ENCODE data around the gene JADE2.
"Not testable (repeated sequence)": the region's sequence is repeated elsewhere in the genome, so short reads cannot be mapped to it uniquely, and the experiment has no call there.

The JADE2 gene

DNA sequence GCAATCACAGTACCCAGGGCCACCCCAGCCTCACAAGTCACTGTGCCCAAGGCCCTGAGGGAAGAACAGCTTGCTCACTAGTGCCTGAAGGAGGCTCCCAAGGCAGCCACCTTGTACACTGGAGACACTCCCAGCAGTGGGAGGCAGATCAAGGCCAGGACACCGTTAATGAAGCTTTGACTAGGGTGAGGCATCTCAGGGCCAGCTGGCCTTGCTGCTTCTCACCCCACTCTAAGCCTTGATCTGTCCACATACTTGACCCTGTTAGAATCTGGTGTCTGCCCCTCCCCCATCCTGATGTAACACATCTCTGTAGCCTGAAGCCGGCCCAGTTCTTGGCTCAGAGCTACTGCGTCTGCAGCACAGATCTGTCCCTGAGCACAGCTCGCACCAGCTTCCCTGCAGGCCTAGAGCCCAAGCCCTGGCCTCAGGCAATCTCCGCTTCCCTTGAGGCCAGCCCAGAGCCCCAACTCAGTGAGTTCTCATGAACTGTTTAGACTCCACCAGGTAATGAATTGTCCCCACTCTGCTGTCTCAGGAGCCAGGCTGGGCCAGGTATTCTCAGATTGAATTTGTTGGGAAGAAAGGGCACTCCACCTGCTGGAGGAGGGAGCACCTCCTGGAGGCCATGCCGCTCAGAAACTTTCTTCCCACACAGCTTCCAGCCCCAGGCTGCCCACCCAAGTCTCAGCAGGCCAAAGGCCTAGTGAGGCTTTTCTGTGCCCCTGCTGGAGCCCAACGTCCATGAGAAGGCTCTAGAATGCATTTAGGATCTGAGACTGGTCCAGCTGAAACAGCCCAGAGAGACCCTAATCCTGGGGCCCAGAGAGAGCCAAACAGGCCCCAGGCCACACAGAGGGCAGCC, 13.4 kb upstream of the JADE2 start:
- DNase-seq (ENCODE audit: low spot score), result no peak
- Histone ChIP-seq H3K18ac (ENCODE audit: low read length) (peak overlapping the region; percentile 3), H2AFZ (ENCODE audit: low read length) (peak overlapping the region; percentile 58), H3K4me1 (ENCODE audit: control insufficient read depth in 2 of 2, insufficient read depth in 1 of 2, low read depth in 1 of 2, low read length in 2 of 2) (peaks cover 4 to 17% of the 10 kb centered on the region in 2 donors), H2AK5ac (ENCODE audit: low read depth, low read length) (no peak overlapping the region), H3K4me2 (ENCODE audit: insufficient read depth, low read length, poor library complexity, severe bottlenecking) (no peak overlapping the region), H3K23ac (ENCODE audit: low read depth, low read length, poor library complexity) (no peak overlapping the region), H3K9ac (ENCODE audit: low read depth, low read length, poor library complexity) (peak overlapping the region; percentile 5), H3K27me3 (ENCODE audit: control insufficient read depth in 3 of 3, insufficient read depth in 3 of 3, low read depth in 1 of 3, low read length in 3 of 3) (no peaks in the 10 kb centered on the region), H3K27ac (replicated peaks; ENCODE audit: low read length) (no peak overlapping the region), H2BK12ac (ENCODE audit: low read length) (no peak overlapping the region), H3K14ac (ENCODE audit: low read length) (no peak overlapping the region), H2BK5ac (ENCODE audit: low read length) (no peak overlapping the region), H4K8ac (ENCODE audit: low read depth, low read length) (no peak overlapping the region), H4K91ac (ENCODE audit: low read depth, low read length, poor library complexity) (no peak overlapping the region), H3K4me3 (ENCODE audit: low read length in 2 of 2) (no peak overlapping the region), H3K79me1 (ENCODE audit: low read depth, low read length) (no peaks in the 10 kb centered on the region), H3K4ac (ENCODE audit: low read length) (no peak overlapping the region), H3K9me3 (replicated peaks in 1 of 2; ENCODE audit: control insufficient read depth in 2 of 2, insufficient read depth in 1 of 2, low read depth in 1 of 2, low read length in 2 of 2) (no peaks in the 10 kb centered on the region), H2BK15ac (ENCODE audit: low read length) (no peak overlapping the region), H3K36me3 (replicated peaks in 1 of 2; ENCODE audit: control insufficient read depth in 2 of 2, insufficient read depth in 2 of 2, low read length in 2 of 2) (no peaks in the 10 kb centered on the region), H2BK120ac (ENCODE audit: low read depth, low read length) (no peak overlapping the region)
- no CpG with 5 or more reads among the region's 7 CpGs for WGBS, 2 donors (ENCODE audit: extremely low coverage in 2 of 2, insufficient read length in 2 of 2, insufficient replicate concordance in 1 of 2)

DNA sequence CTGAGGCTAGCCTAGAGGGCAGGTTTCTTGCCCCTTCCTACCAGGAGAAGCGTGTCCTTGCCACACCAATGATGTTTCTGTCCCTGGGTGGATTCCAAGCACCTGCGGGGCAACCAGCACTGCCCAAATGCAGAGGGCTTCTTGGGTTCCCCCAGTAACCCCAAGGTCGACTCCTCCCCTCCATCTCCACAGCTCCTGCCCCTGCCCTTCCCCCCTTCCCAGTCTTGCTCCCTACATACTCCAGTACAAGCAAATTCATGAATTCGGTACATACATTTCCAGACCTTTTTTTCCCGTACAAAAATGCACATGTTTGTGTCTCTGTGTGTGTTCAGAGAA, 12.8 kb upstream of the JADE2 start:
- Histone ChIP-seq H4K91ac (ENCODE audit: low read depth, low read length, poor library complexity) (no peak overlapping the region), H2AK5ac (ENCODE audit: low read depth, low read length) (no peak overlapping the region), H3K4me2 (ENCODE audit: insufficient read depth, low read length, poor library complexity, severe bottlenecking) (no peak overlapping the region), H2BK12ac (ENCODE audit: low read length) (no peak overlapping the region), H2BK15ac (ENCODE audit: low read length) (no peak overlapping the region), H3K9me3 (replicated peaks in 1 of 2; ENCODE audit: control insufficient read depth in 2 of 2, insufficient read depth in 1 of 2, low read depth in 1 of 2, low read length in 2 of 2) (no peaks in the 10 kb centered on the region), H2BK5ac (ENCODE audit: low read length) (no peak overlapping the region), H2AFZ (ENCODE audit: low read length) (peak overlapping the region; percentile 58), H3K4me3 (ENCODE audit: low read length in 2 of 2) (no peak overlapping the region), H3K18ac (ENCODE audit: low read length) (no peak overlapping the region), H3K4ac (ENCODE audit: low read length) (no peak overlapping the region), H3K79me1 (ENCODE audit: low read depth, low read length) (no peaks in the 10 kb centered on the region), H3K36me3 (replicated peaks in 1 of 2; ENCODE audit: control insufficient read depth in 2 of 2, insufficient read depth in 2 of 2, low read length in 2 of 2) (no peaks in the 10 kb centered on the region), H3K23ac (ENCODE audit: low read depth, low read length, poor library complexity) (no peak overlapping the region), H3K27ac (replicated peaks; ENCODE audit: low read length) (no peak overlapping the region), H4K8ac (ENCODE audit: low read depth, low read length) (no peak overlapping the region), H3K14ac (ENCODE audit: low read length) (no peak overlapping the region), H3K4me1 (ENCODE audit: control insufficient read depth in 2 of 2, insufficient read depth in 1 of 2, low read depth in 1 of 2, low read length in 2 of 2) (peaks cover 4 to 17% of the 10 kb centered on the region in 2 donors), H2BK120ac (ENCODE audit: low read depth, low read length) (no peak overlapping the region), H3K9ac (ENCODE audit: low read depth, low read length, poor library complexity) (peak overlapping the region; percentile 5), H3K27me3 (ENCODE audit: control insufficient read depth in 3 of 3, insufficient read depth in 3 of 3, low read depth in 1 of 3, low read length in 3 of 3) (no peaks in the 10 kb centered on the region)
- WGBS, 2 donors (ENCODE audit: extremely low coverage in 2 of 2, insufficient read length in 2 of 2, insufficient replicate concordance in 1 of 2), result no CpG with 5 or more reads among the region's 5 CpGs
- DNase-seq (ENCODE audit: low spot score), result no peak

DNA sequence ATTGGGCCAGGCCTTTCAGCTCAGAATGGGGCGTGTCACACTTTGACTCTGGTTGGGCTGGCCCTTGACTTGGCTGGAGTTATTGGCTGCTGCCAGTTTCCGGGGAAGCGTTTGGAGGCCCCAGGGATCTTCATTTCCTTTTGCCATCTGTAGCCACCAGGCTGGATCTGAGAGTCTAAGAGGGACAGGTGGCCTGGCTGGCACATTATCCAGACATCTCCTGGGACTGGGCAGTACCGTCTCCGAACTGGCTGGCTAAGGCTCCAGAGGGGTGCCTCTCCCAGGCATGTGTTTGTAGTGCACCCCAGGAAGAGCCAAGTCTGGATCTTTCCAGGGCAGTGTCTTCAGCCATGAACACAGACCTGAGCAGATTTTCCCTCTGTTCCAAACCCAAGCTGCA, 9.7 kb upstream of the JADE2 start:
- Histone ChIP-seq H3K27ac (replicated peaks; ENCODE audit: low read length) (no peak overlapping the region), H3K4ac (ENCODE audit: low read length) (no peak overlapping the region), H3K9me3 (replicated peaks in 1 of 2; ENCODE audit: control insufficient read depth in 2 of 2, insufficient read depth in 1 of 2, low read depth in 1 of 2, low read length in 2 of 2) (no peaks in the 10 kb centered on the region), H4K8ac (ENCODE audit: low read depth, low read length) (no peak overlapping the region), H2BK15ac (ENCODE audit: low read length) (no peak overlapping the region), H3K36me3 (replicated peaks in 1 of 2; ENCODE audit: control insufficient read depth in 2 of 2, insufficient read depth in 2 of 2, low read length in 2 of 2) (no peaks in the 10 kb centered on the region), H3K14ac (ENCODE audit: low read length) (no peak overlapping the region), H2AFZ (ENCODE audit: low read length) (no peak overlapping the region), H3K4me1 (ENCODE audit: control insufficient read depth in 2 of 2, insufficient read depth in 1 of 2, low read depth in 1 of 2, low read length in 2 of 2) (peaks cover 4 to 17% of the 10 kb centered on the region in 2 donors), H2BK120ac (ENCODE audit: low read depth, low read length) (no peak overlapping the region), H2AK5ac (ENCODE audit: low read depth, low read length) (no peak overlapping the region), H3K9ac (ENCODE audit: low read depth, low read length, poor library complexity) (no peak overlapping the region), H3K27me3 (ENCODE audit: control insufficient read depth in 3 of 3, insufficient read depth in 3 of 3, low read depth in 1 of 3, low read length in 3 of 3) (peaks cover 0 to 6% (median 3%) of the 10 kb centered on the region in 3 experiments), H3K4me3 (ENCODE audit: low read length in 2 of 2) (no peak overlapping the region), H2BK12ac (ENCODE audit: low read length) (no peak overlapping the region), H3K4me2 (ENCODE audit: insufficient read depth, low read length, poor library complexity, severe bottlenecking) (no peak overlapping the region), H3K18ac (ENCODE audit: low read length) (no peak overlapping the region), H2BK5ac (ENCODE audit: low read length) (no peak overlapping the region), H3K23ac (ENCODE audit: low read depth, low read length, poor library complexity) (no peak overlapping the region), H3K79me1 (ENCODE audit: low read depth, low read length) (no peaks in the 10 kb centered on the region), H4K91ac (ENCODE audit: low read depth, low read length, poor library complexity) (no peak overlapping the region)
- no CpG with 5 or more reads among the region's 5 CpGs for WGBS, 2 donors (ENCODE audit: extremely low coverage in 2 of 2, insufficient read length in 2 of 2, insufficient replicate concordance in 1 of 2)
- DNase-seq (ENCODE audit: low spot score), result no peak

GRCh38 chr5:134516984-134517383, 8.5 kb upstream of the JADE2 start:
- H3K4me2 ChIP-seq (ENCODE audit: insufficient read depth, low read length, poor library complexity, severe bottlenecking); H3K14ac ChIP-seq (ENCODE audit: low read length); H2BK120ac ChIP-seq (ENCODE audit: low read depth, low read length); H3K9me3 ChIP-seq (replicated peaks in 1 of 2; ENCODE audit: control insufficient read depth in 2 of 2, insufficient read depth in 1 of 2, low read depth in 1 of 2, low read length in 2 of 2); H3K9ac ChIP-seq (ENCODE audit: low read depth, low read length, poor library complexity); H3K4ac ChIP-seq (ENCODE audit: low read length); H3K4me1 ChIP-seq (ENCODE audit: control insufficient read depth in 2 of 2, insufficient read depth in 1 of 2, low read depth in 1 of 2, low read length in 2 of 2); H3K4me3 ChIP-seq (ENCODE audit: low read length in 2 of 2); H2BK5ac ChIP-seq (ENCODE audit: low read length); H3K27ac ChIP-seq (replicated peaks; ENCODE audit: low read length); H2AFZ ChIP-seq (ENCODE audit: low read length); H2BK12ac ChIP-seq (ENCODE audit: low read length); H3K18ac ChIP-seq (ENCODE audit: low read length); H3K36me3 ChIP-seq (replicated peaks in 1 of 2; ENCODE audit: control insufficient read depth in 2 of 2, insufficient read depth in 2 of 2, low read length in 2 of 2); H2BK15ac ChIP-seq (ENCODE audit: low read length); DNase-seq (ENCODE audit: low spot score); H4K8ac ChIP-seq (ENCODE audit: low read depth, low read length); H3K23ac ChIP-seq (ENCODE audit: low read depth, low read length, poor library complexity); H3K79me1 ChIP-seq (ENCODE audit: low read depth, low read length); H2AK5ac ChIP-seq (ENCODE audit: low read depth, low read length); H4K91ac ChIP-seq (ENCODE audit: low read depth, low read length, poor library complexity): not testable (repeated sequence)
- no CpG with 5 or more reads among the region's 8 CpGs for WGBS, 2 donors (ENCODE audit: extremely low coverage in 2 of 2, insufficient read length in 2 of 2, insufficient replicate concordance in 1 of 2)
- H3K27me3 ChIP-seq (ENCODE audit: control insufficient read depth in 3 of 3, insufficient read depth in 3 of 3, low read depth in 1 of 3, low read length in 3 of 3), result peaks cover 0 to 16% (median 7%) of the 10 kb centered on the region in 3 experiments

Data from neuronal stem cell (in vitro differentiated cells).